Fibroblast of skin of back (primary cell): ENCODE results near the gene PITPNB. TPM values are rescaled to one million over a fixed set of nuclear protein-coding genes. Genes with fewer than 3 reads are reported as not detected.

ENCODE experiments used
- DNase-seq: peaks from one replicate; pipeline ENCODE4 v3.0.0-alpha.2; 2013
- polyA plus RNA-seq, 2 experiments: library from polyadenylated mRNA; unstranded; fragments of 120-200 nt; gene quantifications; one replicate each; pipeline ENCODE4 v1.2.1, GENCODE V29; 2013; ENCODE audit not compliant: insufficient read length in 2 of 2

PITPNB gene
- 60.9 TPM for polyA plus RNA-seq (2013, experiment 1 of 2; ENCODE audit: insufficient read length)
- polyA plus RNA-seq (2013, experiment 2 of 2; ENCODE audit: insufficient read length): 46.0 TPM

- DNase-seq: peak; percentile 97
These were observed at the start of gene PITPNB for GRCh38 chr22:27919222-27919941. Gene PITPNB, minus strand, starts transcription at chr22:27919256. Its CDS starts 65 bp downstream, at chr22:27919191.

- no peak for DNase-seq
These were observed 47.4 kb upstream of the PITPNB start for GRCh38 chr22:27966168-27967064.

GRCh38 chr22:27962268-27963044, 43.4 kb upstream of the PITPNB start:
- DNase-seq: peak; percentile 16

- no peak for DNase-seq
These were observed 42.6 kb upstream of the PITPNB start for GRCh38 chr22:27961680-27962079.

- DNase-seq: no peak
These were observed 42.1 kb upstream of the PITPNB start for GRCh38 chr22:27961182-27961581.

- DNase-seq: no peak
These were observed 40.5 kb upstream of the PITPNB start for GRCh38 chr22:27959335-27960090.

GRCh38 chr22:27952779-27953178, 33.7 kb upstream of the PITPNB start:
- no peak for DNase-seq

- DNase-seq: peak; percentile 61
These were observed 33.0 kb upstream of the PITPNB start for GRCh38 chr22:27952091-27952490.

GRCh38 chr22:27949421-27949820, 30.4 kb upstream of the PITPNB start:
- no peak for DNase-seq

GRCh38 chr22:27948569-27948968, 29.5 kb upstream of the PITPNB start:
- no peak for DNase-seq

- DNase-seq: no peak
These were observed 28.4 kb upstream of the PITPNB start for GRCh38 chr22:27947448-27947847.

- DNase-seq: no peak
These were observed 22.1 kb upstream of the PITPNB start for GRCh38 chr22:27941143-27941542.

GRCh38 chr22:27937453-27937852, 18.4 kb upstream of the PITPNB start:
- DNase-seq: no peak

- no peak for DNase-seq
These were observed 16.8 kb upstream of the PITPNB start for GRCh38 chr22:27935897-27936296.

- DNase-seq: no peak
These were observed 15.0 kb upstream of the PITPNB start for GRCh38 chr22:27934069-27934468.

GRCh38 chr22:27933186-27933983, 14.3 kb upstream of the PITPNB start:
- DNase-seq: no peak

- DNase-seq: peak; percentile 21
These were observed 11.4 kb upstream of the PITPNB start for GRCh38 chr22:27930331-27931060.

GRCh38 chr22:27927608-27928007, 8.6 kb upstream of the PITPNB start:
- DNase-seq: no peak

GRCh38 chr22:27925331-27925730, 6.3 kb upstream of the PITPNB start:
- DNase-seq: no peak
